SK-N-SH (cell line): ENCODE results near the gene R3HCC1L. TPM values are rescaled to one million over a fixed set of nuclear protein-coding genes. Genes with fewer than 3 reads are reported as not detected.

Experiments used
- CTCF ChIA-PET: fragments of 300-600, 350-600 bp; formaldehyde crosslinking; extraction: SDS; loops from one replicate; lab custom pipeline; 2021; lab: Yijun Ruan, JAX
- POLR2A ChIA-PET: fragments of 350-600 bp; sonication (Branson Sonifier 250); formaldehyde crosslinking; extraction: SDS; loops from one replicate; lab custom pipeline; 2020; ENCODE audit warnings: antibody characterized with exemption, inconsistent platforms; lab: Yijun Ruan, JAX
- DNase-seq: peaks from one replicate; pipeline ENCODE4 v3.0.0; 2012
- H2AFZ ChIP-seq: fragments of 200-600 bp; sonication (generic); 2 replicates; pipeline ENCODE4 v1.8.1; 2016; ENCODE audit warnings: antibody characterized with exemption, mild to moderate bottlenecking, low read depth
- H3F3A ChIP-seq: fragments of 200-600 bp; sonication (generic); replicated peaks from 2 replicates; pipeline ENCODE3; 2016; ENCODE audit warnings: antibody characterized with exemption, mild to moderate bottlenecking; ENCODE audit not compliant: insufficient read depth
- H3K27ac ChIP-seq, 2 experiments: fragments of 200-500 bp in 1 of 2; fragments of 200-600 bp in 1 of 2; sonication (Bioruptor generic) in 1 of 2; sonication (generic), shearing (Covaris generic) in 1 of 2; 2 replicates each; pipeline versions ENCODE4 v1.5.1 to v1.6.1; 2014 to 2016; ENCODE audit warnings: low read depth in 2 of 2, inconsistent platforms in 1 of 2, low read length in 1 of 2, mild to moderate bottlenecking in 1 of 2, mixed read lengths in 1 of 2
- H3K27me3 ChIP-seq: fragments of 200-600 bp; sonication (generic), shearing (Covaris generic); 2 replicates; pipeline ENCODE4 v1.6.1; 2016; ENCODE audit warnings: mixed run types; ENCODE audit not compliant: insufficient read depth
- H3K36me3 ChIP-seq, 2 experiments: fragments of 200-500 bp in 1 of 2; fragments of 200-600 bp in 1 of 2; sonication (Bioruptor generic) in 1 of 2; sonication (generic) in 1 of 2; replicated peaks in 1 of 2; 2 replicates each; pipeline versions ENCODE3 to v1.5.1; 2014 to 2016; ENCODE audit warnings: low read length in 1 of 2, mild to moderate bottlenecking in 1 of 2; ENCODE audit not compliant: insufficient read depth in 2 of 2, control insufficient read depth in 1 of 2
- H3K4me1 ChIP-seq, 2 experiments: fragments of 200-500 bp in 1 of 2; fragments of 200-600 bp in 1 of 2; sonication (Bioruptor generic) in 1 of 2; sonication (generic), shearing (Covaris generic) in 1 of 2; 2 replicates each; pipeline versions ENCODE4 v1.5.1 to v1.6.1; 2014 to 2016; ENCODE audit warnings: low read depth in 1 of 2, low read length in 1 of 2, mixed run types in 1 of 2; ENCODE audit not compliant: insufficient read depth in 2 of 2, control insufficient read depth in 1 of 2
- H3K4me2 ChIP-seq: fragments of 200-600 bp; sonication (generic), shearing (Covaris generic); 2 replicates; pipeline ENCODE4 v1.6.1; 2017; ENCODE audit warnings: mixed run types
- H3K4me3 ChIP-seq, 2 experiments: fragments of 200-500 bp in 1 of 2; fragments of 200-600 bp in 1 of 2; sonication (Bioruptor generic) in 1 of 2; sonication (generic), shearing (Covaris generic) in 1 of 2; 2 replicates each; pipeline versions ENCODE4 v1.5.1 to v1.8.1; 2014 to 2016; ENCODE audit warnings: low read depth in 2 of 2, inconsistent platforms in 1 of 2, low read length in 1 of 2, mild to moderate bottlenecking in 1 of 2, mixed read lengths in 1 of 2, moderate library complexity in 1 of 2
- H3K79me2 ChIP-seq: fragments of 200-600 bp; sonication (generic); 2 replicates; pipeline ENCODE4 v1.8.1; 2017; ENCODE audit warnings: mild to moderate bottlenecking; ENCODE audit not compliant: insufficient read depth
- H3K9ac ChIP-seq: fragments of 200-600 bp; sonication (generic); 2 replicates; pipeline ENCODE4 v1.6.1; 2017; ENCODE audit warnings: mixed run types
- H3K9me2 ChIP-seq: fragments of 200-600 bp; sonication (generic); 2 replicates; pipeline ENCODE4 v1.6.1; 2017; ENCODE audit warnings: mixed run types
- H3K9me3 ChIP-seq: fragments of 200-600 bp; sonication (generic); 2 replicates; pipeline ENCODE4 v1.6.1; 2017; ENCODE audit warnings: mixed run types, mild to moderate bottlenecking, moderate library complexity
- H4K20me1 ChIP-seq: fragments of 200-600 bp; sonication (generic); 2 replicates; pipeline ENCODE4 v1.6.1; 2017; ENCODE audit warnings: mild to moderate bottlenecking, mixed run types; ENCODE audit not compliant: insufficient read depth
- CTCF ChIP-seq: fragments of 200-600 bp; sonication (generic); IDR thresholded peaks from 2 replicates; pipeline ENCODE4 v1.6.1; 2017; ENCODE audit warnings: antibody characterized with exemption, mild to moderate bottlenecking, moderate library complexity
- ELF1 ChIP-seq: IDR thresholded peaks from 2 replicates; pipeline ENCODE4 v1.4.0; 2012
- EP300 ChIP-seq, 2 experiments: IDR thresholded peaks; 2 replicates each; pipeline versions ENCODE4 v1.4.0 to v1.6.1; 2012; ENCODE audit warnings: borderline replicate concordance in 1 of 2, low read depth in 1 of 2, low read length in 1 of 2
- EZH2phosphoT487 ChIP-seq: fragments of 200-600 bp; sonication (generic); IDR thresholded peaks from 2 replicates; pipeline ENCODE4 v1.6.1; 2017; ENCODE audit warnings: low read depth, mixed run types, mild to moderate bottlenecking, antibody characterized with exemption, moderate library complexity, borderline replicate concordance
- FOXM1 ChIP-seq: IDR thresholded peaks from 2 replicates; pipeline ENCODE4 v1.4.0; 2012; ENCODE audit warnings: low read depth, mild to moderate bottlenecking
- GABPA ChIP-seq: IDR thresholded peaks from 2 replicates; pipeline ENCODE4 v1.4.0; 2012; ENCODE audit warnings: low read depth, mild to moderate bottlenecking
- GATA2 ChIP-seq: sonication (generic); formaldehyde crosslinking; IDR thresholded peaks from 2 replicates; pipeline ENCODE4 v1.5.0; 2020; ENCODE audit warnings: mild to moderate bottlenecking, missing genetic modification reagents
- MAX ChIP-seq: IDR thresholded peaks from 2 replicates; pipeline ENCODE4 v1.4.0; 2012; ENCODE audit warnings: low read depth
- MXI1 ChIP-seq: IDR thresholded peaks from 2 replicates; pipeline ENCODE4 v1.6.1; 2012; ENCODE audit warnings: mild to moderate bottlenecking, low read depth, low read length, improper control_type of control experiment
- PBX3 ChIP-seq: IDR thresholded peaks from 2 replicates; pipeline ENCODE4; 2012
- RAD21 ChIP-seq: IDR thresholded peaks from 2 replicates; pipeline ENCODE4 v1.6.1; 2012; ENCODE audit warnings: mild to moderate bottlenecking, low read length
- RFX5 ChIP-seq: IDR thresholded peaks from 2 replicates; pipeline ENCODE4 v1.6.1; 2012; ENCODE audit warnings: mild to moderate bottlenecking, improper control_type of control experiment, low read length
- RXRA ChIP-seq: IDR thresholded peaks from 2 replicates; pipeline ENCODE4 v1.4.0; 2012; ENCODE audit warnings: low read depth, mild to moderate bottlenecking, borderline replicate concordance
- SIN3A ChIP-seq: IDR thresholded peaks from 2 replicates; pipeline ENCODE4 v1.6.1; 2012; ENCODE audit warnings: low read depth, mild to moderate bottlenecking, low read length, moderate library complexity, borderline replicate concordance
- TAF1 ChIP-seq: IDR thresholded peaks from 2 replicates; pipeline ENCODE4 v1.6.1; 2012; ENCODE audit warnings: low read depth, mild to moderate bottlenecking, low read length, moderate library complexity, borderline replicate concordance
- USF1 ChIP-seq: IDR thresholded peaks from 2 replicates; pipeline ENCODE4 v1.4.0; 2012; ENCODE audit warnings: low read depth, borderline replicate concordance
- YY1 ChIP-seq: IDR thresholded peaks from 2 replicates; pipeline ENCODE4 v1.4.0; 2012; ENCODE audit warnings: low read depth, mild to moderate bottlenecking
- WGBS: methylation state at CpG from one replicate; pipeline ENCODE4 v1.1.6; 2017; ENCODE audit warnings: low lambda C conversion rate; 5-methylcytosine and 5-hydroxymethylcytosine counted together
- polyA plus RNA-seq, 3 experiments: library from polyadenylated mRNA; depleted of rRNA; stranded (reverse); fragments of >200 nt; gene quantifications; 2 replicates each; pipeline ENCODE4 v1.2.3, GENCODE V29; 2012

The R3HCC1L gene
- polyA plus RNA-seq, 1 of the 3 experiments (the other 2 are of a cell fraction) = 6.0 TPM

- POLR2A ChIA-PET = no interaction called here
- no peaks in the 10 kb centered on the region for H3K36me3 ChIP-seq
- no peaks in the 10 kb centered on the region for H3K9me2 ChIP-seq
- no peak for TF ChIP-seq EP300 (IDR thresholded peaks at IDR 0.05; ENCODE audit: borderline replicate concordance in 1 of 2, low read depth in 1 of 2, low read length in 1 of 2)
- TF ChIP-seq, all 33 proteins: peak for 0
- H3K27ac ChIP-seq = no peak overlapping the region
- no peaks in the 10 kb centered on the region for H3K4me1 ChIP-seq
- WGBS = 38% methylated on average over 5 of the region's 6 CpGs
- H3K4me2 ChIP-seq = no peak overlapping the region
- no peaks in the 10 kb centered on the region; the same call in 1 of the 2 replicates for H3K27me3 ChIP-seq
- H3K79me2 ChIP-seq = no peaks in the 10 kb centered on the region
- H2AFZ ChIP-seq = no peak overlapping the region
- H3K4me3 ChIP-seq = no peak overlapping the region
- no peak for DNase-seq
- CTCF ChIA-PET = no interaction called here
- H3F3A ChIP-seq = no peaks in the 10 kb centered on the region
- H4K20me1 ChIP-seq = no peaks in the 10 kb centered on the region
- no peaks in the 10 kb centered on the region for H3K9me3 ChIP-seq
- H3K9ac ChIP-seq = no peak overlapping the region
Measured at GRCh38 chr10:98125940-98126631, 8.4 kb upstream of the R3HCC1L start.

GRCh38 chr10:98128802-98129201 is 5.7 kb upstream of the R3HCC1L start:
- TF ChIP-seq MXI1 = no peak
- no peak for TF ChIP-seq MAX
- TF ChIP-seq PBX3 = no peak
- TF ChIP-seq USF1 = no peak
- TF ChIP-seq, all 33 proteins: peak for 0
- DNase-seq = no peak

GRCh38 chr10:98131619-98132018 is 2.8 kb upstream of the R3HCC1L start:
- ChIA-PET CTCF (no interaction called here), POLR2A (no interaction called here)
- H3K36me3 ChIP-seq = no peaks in the 10 kb centered on the region
- H3K4me2 ChIP-seq = no peak overlapping the region
- H2AFZ ChIP-seq = no peak overlapping the region
- H3K9ac ChIP-seq = no peak overlapping the region
- TF ChIP-seq MXI1 (no peak), RAD21 (no peak), GABPA (no peak), ELF1 (no peak), RXRA (no peak), SIN3A (no peak), TAF1 (no peak), EZH2phosphoT487 (no peak), CTCF (no peak), YY1 (no peak), FOXM1 (no peak), GATA2 (CRISPR knock-in tag) (no peak), RFX5 (no peak)
- 44% methylated on average over 3 of the region's 3 CpGs for WGBS
- H3K9me3 ChIP-seq = no peaks in the 10 kb centered on the region
- no peaks in the 10 kb centered on the region for H3F3A ChIP-seq
- H3K27me3 ChIP-seq = no peaks in the 10 kb centered on the region; the same call in 1 of the 2 replicates
- no peak overlapping the region for H3K4me3 ChIP-seq
- peaks cover 21% of the 10 kb centered on the region for H3K79me2 ChIP-seq
- no peaks in the 10 kb centered on the region for H3K9me2 ChIP-seq
- no peak overlapping the region for H3K27ac ChIP-seq
- H3K4me1 ChIP-seq = no peaks in the 10 kb centered on the region; a peak in 2 of 4 replicates
- H4K20me1 ChIP-seq = no peaks in the 10 kb centered on the region
- no peak for DNase-seq

More at GRCh38 chr10:98128802-98129201, 5.7 kb upstream of the R3HCC1L start:
- Histone ChIP-seq H3K9me3 (no peaks in the 10 kb centered on the region), H3F3A (no peaks in the 10 kb centered on the region), H3K9me2 (no peaks in the 10 kb centered on the region), H3K27ac (no peak overlapping the region), H3K36me3 (no peaks in the 10 kb centered on the region), H3K79me2 (no peaks in the 10 kb centered on the region), H3K4me1 (no peaks in the 10 kb centered on the region), H3K4me3 (no peak overlapping the region), H4K20me1 (no peaks in the 10 kb centered on the region), H3K9ac (no peak overlapping the region), H3K27me3 (no peaks in the 10 kb centered on the region; the same call in 1 of the 2 replicates), H2AFZ (no peak overlapping the region), H3K4me2 (no peak overlapping the region)
- WGBS = 76% methylated on average over 6 of the region's 6 CpGs
- ChIA-PET POLR2A (no interaction called here), CTCF (no interaction called here)
